ENCODE data around the gene JMJD8.

JMJD8 gene, protein sequence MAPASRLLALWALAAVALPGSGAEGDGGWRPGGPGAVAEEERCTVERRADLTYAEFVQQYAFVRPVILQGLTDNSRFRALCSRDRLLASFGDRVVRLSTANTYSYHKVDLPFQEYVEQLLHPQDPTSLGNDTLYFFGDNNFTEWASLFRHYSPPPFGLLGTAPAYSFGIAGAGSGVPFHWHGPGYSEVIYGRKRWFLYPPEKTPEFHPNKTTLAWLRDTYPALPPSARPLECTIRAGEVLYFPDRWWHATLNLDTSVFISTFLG

DNA sequence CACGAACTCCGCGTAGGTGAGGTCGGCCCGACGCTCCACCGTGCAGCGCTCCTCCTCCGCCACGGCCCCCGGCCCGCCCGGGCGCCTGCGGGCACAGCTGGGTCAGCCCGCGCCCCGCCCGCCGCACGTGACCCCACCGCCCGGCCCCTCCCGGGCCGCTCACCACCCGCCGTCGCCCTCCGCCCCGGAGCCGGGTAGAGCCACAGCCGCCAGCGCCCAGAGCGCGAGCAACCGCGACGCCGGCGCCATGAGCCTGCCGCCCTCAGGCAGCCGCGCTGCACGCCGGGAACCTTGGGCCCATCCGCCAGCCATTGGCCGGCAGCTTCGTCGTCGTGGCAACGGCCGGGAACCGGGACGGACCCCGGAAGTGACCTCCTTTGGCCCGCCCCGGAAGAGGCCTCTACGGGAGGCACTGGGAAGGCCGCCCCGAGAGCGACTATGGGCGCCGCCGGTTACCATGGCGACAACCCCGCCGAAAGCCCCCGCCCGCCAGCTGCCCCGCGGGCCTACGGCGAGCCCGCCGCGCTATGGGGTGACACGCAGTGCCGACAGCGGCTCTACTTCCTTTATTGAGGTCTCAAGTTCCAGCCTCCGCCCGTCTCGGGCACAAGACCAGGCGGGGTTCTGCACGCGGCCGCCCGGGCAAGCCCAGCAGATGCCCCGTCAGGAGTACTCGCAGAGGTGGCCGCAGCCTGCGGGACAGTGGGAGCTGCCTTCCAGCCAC, at the start of gene JMJD8:
JMJD8 (minus strand) TSS at position 264 of the 724 bp plus-strand sequence; CDS start at position 249, 15 bp downstream.
- no peak for DNase-seq (ENCODE audit: low read depth)

DNA sequence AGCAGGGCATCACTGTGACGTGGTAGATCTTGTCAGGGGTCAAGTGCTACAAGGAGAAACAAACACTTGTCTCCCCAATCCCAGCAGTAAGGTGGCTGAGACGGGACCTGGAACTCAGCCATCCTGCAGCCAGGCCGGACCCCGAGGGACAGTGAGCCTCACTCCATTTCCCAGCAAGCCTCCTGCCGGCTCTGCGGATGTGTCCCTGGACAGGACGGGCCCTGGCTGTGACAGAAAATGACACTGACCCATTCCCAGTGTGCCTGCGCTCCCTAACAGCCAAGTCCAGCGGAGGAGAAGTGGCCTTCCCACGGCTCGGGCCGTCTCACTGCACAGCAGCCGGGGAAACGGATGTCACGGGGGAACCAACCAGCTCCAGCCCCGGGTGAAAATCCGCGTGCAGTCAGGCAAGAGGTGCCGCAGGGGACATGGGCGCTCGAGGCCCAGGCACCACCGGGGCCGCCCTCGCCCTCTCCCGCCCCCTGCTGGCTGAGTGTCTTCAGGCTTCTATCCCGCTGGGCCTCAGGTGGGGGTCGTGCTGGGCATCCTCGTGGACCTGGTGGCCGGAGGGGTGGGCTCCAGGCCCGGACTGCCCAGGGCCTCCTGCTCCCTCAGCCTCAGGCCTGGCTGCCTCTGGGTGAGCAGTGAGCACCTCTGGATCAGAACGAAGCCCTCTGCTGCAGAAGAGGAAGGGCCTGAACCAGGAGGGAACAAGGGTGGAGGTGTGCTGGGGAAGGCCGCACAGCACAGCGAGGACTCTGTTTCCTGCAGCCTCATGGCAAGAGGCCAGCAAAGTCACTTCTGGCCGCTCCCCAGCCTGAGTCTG, 49.5 kb upstream of the JMJD8 start:
- no peak for DNase-seq (ENCODE audit: low read depth)

DNA sequence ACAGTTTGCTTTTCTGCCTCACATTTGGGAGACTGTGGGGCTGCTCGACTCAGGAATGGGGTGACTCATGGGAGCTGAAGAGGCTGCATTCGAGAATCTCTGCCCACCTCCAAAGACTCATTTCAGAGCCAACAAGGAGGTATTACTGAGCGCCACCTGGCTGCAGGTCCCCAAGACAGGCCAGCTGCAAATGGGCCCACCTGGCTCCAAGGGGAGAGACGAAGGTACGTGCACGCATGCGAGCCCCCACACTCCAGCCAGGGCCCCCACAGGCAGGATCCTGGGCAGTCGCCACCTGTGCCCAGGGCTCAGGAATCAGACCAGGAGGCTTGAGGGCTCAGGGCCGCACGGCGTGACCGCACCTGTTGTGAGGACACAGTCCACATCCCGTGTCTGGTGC, 48.8 kb upstream of the JMJD8 start:
- DNase-seq (ENCODE audit: low read depth) = no peak

DNA sequence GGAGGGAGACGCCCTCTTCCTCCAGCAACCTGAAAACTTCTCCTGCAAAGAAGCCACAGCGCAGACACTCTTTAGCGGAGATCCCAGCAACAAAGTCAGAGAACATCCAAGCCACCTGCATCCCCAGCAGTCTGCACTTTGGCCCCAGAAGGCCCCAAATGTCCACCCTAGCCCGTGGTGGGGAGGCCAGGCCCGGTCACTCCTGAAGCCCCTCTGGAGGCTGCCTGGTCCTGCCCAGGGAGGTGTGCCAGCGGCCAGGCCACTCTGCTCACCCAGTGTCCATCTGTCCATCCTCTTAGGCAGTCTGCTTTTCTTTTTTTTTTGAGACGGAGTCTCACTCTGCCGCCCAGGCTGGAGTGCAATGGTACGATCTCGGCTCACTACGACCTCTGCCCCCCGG, 48.2 kb upstream of the JMJD8 start:
- no peak for DNase-seq (ENCODE audit: low read depth)

- no peak for DNase-seq (ENCODE audit: low read depth)
These were observed 46.8 kb upstream of the JMJD8 start for GRCh38 chr16:730666-731509.

DNA sequence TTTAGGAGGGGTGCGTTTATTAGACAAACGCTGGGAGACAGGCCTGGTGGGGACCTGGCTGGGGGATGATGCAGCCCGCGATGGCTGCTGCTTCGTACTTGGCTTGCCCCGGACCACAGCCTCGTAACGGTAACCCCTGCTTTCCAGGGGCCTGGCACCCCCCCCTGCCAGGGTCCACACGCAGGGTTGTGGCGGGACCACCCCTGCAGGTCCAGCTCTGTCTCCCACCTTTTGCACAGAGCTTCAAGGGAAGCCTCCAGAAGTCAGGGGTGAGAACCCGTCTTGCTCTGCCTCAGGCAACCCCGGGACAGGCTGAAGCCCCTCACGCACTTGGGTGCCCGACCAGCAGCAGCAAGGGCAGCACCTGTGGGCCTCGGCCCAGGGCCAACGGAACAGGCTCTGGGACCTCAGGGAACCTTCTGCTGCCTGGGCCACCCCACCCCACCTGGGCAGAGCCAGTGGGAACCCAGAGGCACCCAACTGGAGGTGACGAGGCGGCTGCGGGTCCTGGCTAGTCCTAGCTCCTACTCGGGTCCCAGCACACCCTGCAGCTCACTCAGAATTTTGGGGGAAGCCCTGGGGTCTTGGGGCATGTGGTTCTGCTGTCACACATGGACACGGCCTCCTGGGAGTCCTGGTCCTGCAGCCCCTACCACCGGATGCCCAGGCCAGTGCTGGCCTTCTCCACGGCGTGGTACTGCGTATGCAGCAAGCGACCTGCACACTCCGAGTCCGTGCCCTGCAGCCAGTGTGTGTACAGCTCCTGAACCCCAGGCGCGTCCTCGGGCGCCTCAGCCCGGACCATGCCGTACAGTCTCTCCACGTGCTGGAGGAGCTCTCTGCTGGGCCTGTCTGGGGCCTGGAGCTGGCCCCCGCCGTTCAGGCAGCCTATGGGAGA, 45.9 kb upstream of the JMJD8 start:
- DNase-seq (ENCODE audit: low read depth) = no peak

DNA sequence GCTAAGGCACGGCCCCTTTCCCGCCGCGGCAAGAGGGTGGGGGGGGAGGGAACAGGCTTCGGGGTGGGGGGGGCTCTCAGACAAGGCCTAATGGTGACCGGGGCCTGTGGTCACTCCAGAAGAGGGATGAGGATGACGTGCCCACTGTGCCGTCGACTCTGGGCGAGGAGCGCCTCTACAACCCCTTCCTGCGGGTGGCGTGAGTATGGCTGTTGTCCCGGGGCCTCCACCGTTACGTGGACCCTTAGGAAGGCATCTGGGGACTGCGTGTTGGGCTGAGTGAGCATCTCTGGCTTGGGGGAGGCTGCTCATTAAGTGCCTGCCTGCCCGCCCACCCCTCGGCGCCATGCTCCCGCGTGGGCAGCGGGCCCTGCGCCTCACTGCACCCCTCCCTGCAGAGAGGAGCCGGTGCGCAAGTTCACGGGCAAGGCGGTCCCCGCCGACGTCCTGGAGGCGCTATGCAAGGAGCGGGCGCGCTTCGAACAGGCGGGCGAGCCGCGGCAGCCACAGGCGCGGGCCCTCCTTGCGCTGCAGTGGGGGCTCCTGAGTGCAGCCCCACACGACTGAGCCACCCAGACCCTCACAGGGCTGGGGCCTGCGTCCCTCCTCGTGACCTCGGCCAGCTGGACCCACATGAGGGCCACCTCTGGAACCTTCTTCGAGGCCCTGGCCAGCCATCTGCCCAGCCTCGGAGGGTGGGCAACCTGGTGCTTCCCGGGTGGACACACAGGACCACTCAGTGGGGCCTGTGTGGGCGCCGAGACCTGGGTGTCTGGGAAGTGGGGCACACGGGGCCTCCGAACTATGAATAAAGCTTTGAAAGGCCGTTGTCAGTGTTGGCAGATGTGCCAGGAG, 45.0 kb upstream of the JMJD8 start:
- no peak for DNase-seq (ENCODE audit: low read depth)

DNA sequence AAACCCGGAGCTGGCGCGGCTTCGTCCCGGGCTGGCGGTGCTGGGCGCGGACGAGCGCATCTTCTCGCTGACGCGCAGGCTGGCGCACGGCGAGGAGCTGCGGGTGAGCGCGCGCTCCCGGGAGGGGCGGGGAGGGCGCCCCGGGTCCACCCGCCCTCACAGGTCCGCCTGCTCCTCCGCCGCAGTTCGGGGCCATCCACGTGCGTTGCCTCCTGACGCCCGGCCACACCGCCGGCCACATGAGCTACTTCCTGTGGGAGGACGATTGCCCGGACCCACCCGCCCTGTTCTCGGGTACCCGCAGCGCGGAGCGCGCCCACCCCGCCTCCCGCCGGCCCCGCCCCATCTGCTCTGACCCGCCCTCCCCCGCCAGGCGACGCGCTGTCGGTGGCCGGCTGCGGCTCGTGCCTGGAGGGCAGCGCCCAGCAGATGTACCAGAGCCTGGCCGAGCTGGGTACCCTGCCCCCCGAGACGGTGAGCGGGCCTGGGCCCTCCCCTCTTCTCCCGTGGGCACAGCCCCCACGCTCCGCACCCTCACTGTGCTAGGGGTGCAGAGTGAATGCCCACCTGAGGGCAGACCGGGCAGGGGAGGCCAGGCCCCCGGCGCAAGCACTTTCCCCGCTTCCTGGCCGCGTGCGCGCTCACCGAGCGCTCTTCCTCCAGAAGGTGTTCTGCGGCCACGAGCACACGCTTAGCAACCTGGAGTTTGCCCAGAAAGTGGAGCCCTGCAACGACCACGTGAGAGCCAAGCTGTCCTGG, 44.2 kb upstream of the JMJD8 start:
- peak; percentile 48 for DNase-seq (ENCODE audit: low read depth)

GRCh38 chr16:727291-727977, 43.3 kb upstream of the JMJD8 start:
- DNase-seq (ENCODE audit: low read depth) = no peak

DNA sequence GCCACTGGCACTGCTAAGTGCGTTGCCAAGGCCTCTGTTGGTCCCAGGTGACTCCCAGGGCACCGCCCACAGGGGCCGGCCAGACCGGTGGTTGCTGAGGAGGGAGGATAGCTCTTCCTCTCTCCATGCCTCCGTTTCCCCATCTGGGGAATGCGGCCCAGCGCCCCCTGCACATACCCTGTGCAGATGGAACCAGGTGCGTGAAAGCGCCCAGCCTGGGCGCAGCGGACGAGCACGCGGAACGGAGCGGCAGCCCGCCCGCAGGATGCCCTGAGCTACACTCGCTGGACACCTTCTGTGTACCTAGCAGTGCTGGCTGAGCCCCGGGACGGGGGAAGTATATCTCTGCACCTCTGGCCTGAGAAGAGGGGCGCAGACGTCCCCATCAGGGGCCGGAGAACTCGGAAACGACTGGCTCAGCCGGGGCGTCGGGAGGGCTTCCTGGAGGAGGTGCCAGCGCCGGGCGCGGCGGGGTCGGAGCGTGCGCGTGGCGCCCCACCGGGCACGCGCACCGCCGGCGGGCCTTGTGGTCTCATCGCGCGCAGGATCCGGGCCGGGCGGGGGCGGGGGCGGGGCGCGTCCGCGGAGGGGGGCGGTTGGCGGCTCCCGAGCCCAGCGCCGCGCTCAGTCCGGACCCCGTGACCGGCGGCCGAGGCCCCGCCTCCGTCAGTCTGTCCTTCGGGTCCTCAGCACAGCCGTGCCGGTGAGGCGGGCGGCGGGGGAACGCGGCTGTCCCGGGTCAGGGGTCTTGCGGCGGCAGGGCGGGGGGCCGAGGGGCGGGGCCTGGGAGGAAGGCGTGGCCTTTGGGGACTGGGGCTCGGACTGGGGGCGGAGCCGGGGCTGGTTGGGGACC, 42.5 kb upstream of the JMJD8 start, which contains the start of the genes CCDC78 and HAGHL:
CCDC78 (minus strand) TSS at position 6 of the 853 bp plus-strand sequence. CDS start 76 bp downstream, outside the sequence.
HAGHL (plus strand) TSS at position 669 of the 853 bp plus-strand sequence. CDS start 404 bp downstream, outside the sequence.
- DNase-seq (ENCODE audit: low read depth) = no peak

- DNase-seq (ENCODE audit: low read depth) = no peak
These were observed 42.0 kb upstream of the JMJD8 start for GRCh38 chr16:726188-726437.

- DNase-seq (ENCODE audit: low read depth) = no peak
These were observed 41.5 kb upstream of the JMJD8 start for GRCh38 chr16:725463-726187.

DNA sequence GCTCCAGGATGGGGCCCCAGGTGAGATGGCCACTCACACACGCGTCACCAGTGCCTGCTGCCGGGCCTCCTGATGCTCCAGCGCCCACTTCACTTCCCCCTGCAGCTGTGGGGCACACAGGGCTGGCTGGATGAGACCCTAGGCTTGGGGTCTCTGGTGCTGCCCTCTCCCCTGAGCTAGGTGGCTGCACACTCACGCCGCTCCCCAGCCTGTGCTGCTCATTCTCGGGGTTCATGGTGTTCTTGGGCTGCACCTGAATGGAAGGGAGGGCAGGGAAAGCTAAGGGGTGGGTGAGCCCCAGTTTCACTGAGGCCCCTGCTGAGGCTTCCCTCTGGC, 40.9 kb upstream of the JMJD8 start:
- DNase-seq (ENCODE audit: low read depth) = no peak

DNA sequence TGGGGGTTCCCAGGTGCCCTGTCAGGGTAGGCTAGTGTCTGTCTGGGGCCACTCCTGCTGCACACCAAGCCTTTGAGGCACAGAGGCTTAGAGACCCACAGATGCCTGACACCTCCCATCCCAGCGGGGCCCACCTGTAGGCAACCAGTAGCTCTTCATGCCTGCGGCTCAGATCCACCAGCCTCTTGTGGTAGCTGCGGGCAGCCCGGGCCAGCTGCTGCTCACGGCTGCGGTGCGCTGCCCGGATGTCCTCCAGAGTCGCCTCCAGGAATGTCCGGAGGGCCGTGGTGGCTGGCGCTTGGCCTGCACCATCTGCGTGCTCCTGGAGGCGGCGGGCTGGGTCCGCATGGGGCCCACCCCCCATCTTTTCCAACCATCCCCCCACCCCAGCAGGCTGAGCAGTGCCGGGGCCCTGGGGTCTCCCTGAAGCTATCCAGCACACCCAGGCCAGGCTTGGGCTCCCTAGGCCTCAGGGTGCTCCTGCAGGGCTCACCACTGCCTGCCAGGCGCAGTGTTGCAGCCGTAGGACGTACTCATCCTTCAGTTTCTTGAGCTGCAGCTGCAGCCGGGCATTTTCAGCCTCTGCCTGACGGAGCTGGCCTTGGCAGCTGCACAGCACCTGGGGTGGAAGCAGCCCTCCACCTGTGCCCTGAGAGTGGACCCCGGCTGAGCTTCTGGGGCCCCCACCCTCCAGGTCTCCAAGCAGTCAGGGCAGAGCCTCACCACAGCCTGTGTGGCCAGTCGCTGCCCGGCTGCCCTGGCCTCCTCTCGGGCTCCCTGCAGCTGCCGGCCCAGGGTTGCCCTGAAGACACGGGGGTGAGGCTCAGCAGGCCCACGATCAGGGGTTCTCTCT, 40.3 kb upstream of the JMJD8 start:
- DNase-seq (ENCODE audit: low read depth) = no peak

- DNase-seq (ENCODE audit: low read depth) = no peak
These were observed 39.6 kb upstream of the JMJD8 start for GRCh38 chr16:723695-724094.

All from HS-27A (cell line).